GM12878 (cell line): Measurements from ENCODE around the gene SMAP1. TPM values are rescaled to one million over a fixed set of nuclear protein-coding genes. Genes with fewer than 3 reads are reported as not detected.

Source experiments
- ATAC-seq: fragments of 200-7000 bp; cut with Tn5 transposase; 3 replicates; pipeline ENCODE4 v1.9.1; 2020; ENCODE audit warnings: mild to moderate bottlenecking, moderate library complexity
- BruUV-seq: library from RNA; stranded (reverse); fragments of 400-500 nt; replicated peaks from 2 replicates; lab custom pipeline; 2021; lab: Mats Ljungman, UMichigan
- CTCF ChIA-PET: fragments of 300-600 bp; sonication (Branson Sonifier 250); formaldehyde crosslinking; extraction: SDS; loops from one replicate; lab custom pipeline; 2021; ENCODE audit warnings: inconsistent platforms; lab: Yijun Ruan, JAX
- POLR2A ChIA-PET: fragments of 350-600 bp; formaldehyde crosslinking; extraction: SDS; loops from one replicate; lab custom pipeline; 2021; ENCODE audit warnings: inconsistent platforms; lab: Charles Lee
- RAD21 ChIA-PET: fragments of 300-600 bp; sonication (Branson Sonifier 250); formaldehyde crosslinking; loops from one replicate; lab custom pipeline; 2023; ENCODE audit warnings: antibody characterized with exemption; ENCODE audit not compliant: unreplicated experiment; lab: Charles Lee
- SMC1A ChIA-PET: fragments of 300-600 bp; sonication (Branson Sonifier 250); formaldehyde crosslinking; loops from one replicate; lab custom pipeline; 2023; ENCODE audit not compliant: unreplicated experiment, uncharacterized antibody; lab: Charles Lee
- DNase-seq: peaks from one replicate; pipeline ENCODE4 v3.0.0-alpha.2; 2011; ENCODE audit warnings: low read depth, low spot score
- FAIRE-seq: peaks from 3 replicates; lab custom pipeline; 2011; peaks lifted over from hg19 to GRCh38; lab: Jason Lieb, UNC
- H2AFZ ChIP-seq: 2 replicates; pipeline ENCODE4 v1.6.0; 2011; ENCODE audit warnings: low read depth, low read length, control low read depth; ENCODE audit not compliant: control insufficient read depth
- H3K27ac ChIP-seq: 2 replicates; pipeline ENCODE4 v1.5.1; 2011; ENCODE audit warnings: control low read depth; ENCODE audit not compliant: control insufficient read depth, insufficient read depth
- H3K27me3 ChIP-seq, 2 experiments: replicated peaks in 1 of 2; 2 replicates each; pipeline versions ENCODE4 v1.6.0 to v1.6.1; 2011; ENCODE audit warnings: low read length in 1 of 2; ENCODE audit not compliant: control insufficient read depth in 2 of 2, insufficient read depth in 2 of 2
- H3K36me3 ChIP-seq, 2 experiments: 2 replicates each; pipeline ENCODE4 v1.5.1; 2011; ENCODE audit warnings: low read length in 1 of 2; ENCODE audit not compliant: control insufficient read depth in 2 of 2, insufficient read depth in 2 of 2
- H3K4me1 ChIP-seq: 2 replicates; pipeline ENCODE4 v1.6.1; 2011; ENCODE audit warnings: mild to moderate bottlenecking, low read length, moderate library complexity, mixed read lengths; ENCODE audit not compliant: control insufficient read depth, insufficient read depth
- H3K4me2 ChIP-seq: 2 replicates; pipeline ENCODE4 v1.6.0; 2011; ENCODE audit warnings: control low read depth; ENCODE audit not compliant: control insufficient read depth, insufficient read depth
- H3K4me3 ChIP-seq: fragments of 200-600 bp; sonication (generic); 2 replicates; pipeline ENCODE4 v1.5.1; 2016
- H3K79me2 ChIP-seq: 2 replicates; pipeline ENCODE4 v1.6.0; 2011; ENCODE audit warnings: low read length; ENCODE audit not compliant: control insufficient read depth, insufficient read depth
- H3K9ac ChIP-seq: 2 replicates; pipeline ENCODE4 v1.8.0; 2011; ENCODE audit warnings: low read length, control low read depth, mixed read lengths; ENCODE audit not compliant: control insufficient read depth, insufficient read depth
- H3K9me3 ChIP-seq: replicated peaks from 3 replicates; pipeline ENCODE4 v1.5.1; 2011; ENCODE audit warnings: mild to moderate bottlenecking, low read length; ENCODE audit not compliant: control insufficient read depth, insufficient read depth
- H4K20me1 ChIP-seq: 2 replicates; pipeline ENCODE4 v1.6.0; 2011; ENCODE audit not compliant: control insufficient read depth, insufficient read depth
- CBFB ChIP-seq: IDR thresholded peaks from 2 replicates; pipeline ENCODE4 v1.6.1; 2016; ENCODE audit warnings: antibody characterized with exemption, low read depth
- E2F4 ChIP-seq: IDR thresholded peaks from 2 replicates; pipeline ENCODE4 v1.6.1; 2012; ENCODE audit warnings: low read depth, low read length, improper control_type of control experiment
- E2F8 ChIP-seq: fragments of 450-650 bp; IDR thresholded peaks from 2 replicates; pipeline ENCODE4 v1.6.1; 2018; ENCODE audit warnings: mild to moderate bottlenecking, low read depth, moderate library complexity; ENCODE audit not compliant: partially characterized antibody
- EZH2 ChIP-seq: IDR thresholded peaks from 2 replicates; pipeline ENCODE4 v1.6.1; 2012; ENCODE audit warnings: low read depth, mild to moderate bottlenecking, control low read depth, inconsistent platforms, low read length, borderline replicate concordance; ENCODE audit not compliant: control insufficient read depth
- FOXM1 ChIP-seq: IDR thresholded peaks from 2 replicates; pipeline ENCODE4 v1.6.1; 2012; ENCODE audit warnings: low read depth, mild to moderate bottlenecking, inconsistent platforms, low read length, moderate library complexity
- NBN ChIP-seq: fragments of 450-650 bp; IDR thresholded peaks from 2 replicates; pipeline ENCODE4 v1.6.1; 2016
- NFYA ChIP-seq: IDR thresholded peaks from 2 replicates; pipeline ENCODE4 v1.6.1; 2011; ENCODE audit warnings: low read depth, mild to moderate bottlenecking, low read length, improper control_type of control experiment, borderline replicate concordance
- NR2C1 ChIP-seq: fragments of 450-650 bp; IDR thresholded peaks from 2 replicates; pipeline ENCODE4 v1.6.1; 2017; ENCODE audit warnings: antibody characterized with exemption, mild to moderate bottlenecking, moderate library complexity
- POLR2A ChIP-seq: IDR thresholded peaks from 2 replicates; pipeline ENCODE4 v1.6.1; 2011; ENCODE audit warnings: low read depth, mild to moderate bottlenecking, low read length
- RELA ChIP-seq: fragments of 450-650 bp; IDR thresholded peaks from 2 replicates; pipeline ENCODE4 v1.8.0; 2014; ENCODE audit warnings: borderline replicate concordance; ENCODE audit not compliant: partially characterized antibody
- SIN3A ChIP-seq: IDR thresholded peaks from 2 replicates; pipeline ENCODE4 v1.6.1; 2012; ENCODE audit warnings: low read depth, low read length, improper control_type of control experiment
- SREBF2 ChIP-seq: IDR thresholded peaks from 2 replicates; pipeline ENCODE4 v1.6.1; 2012; ENCODE audit warnings: mild to moderate bottlenecking, low read length
- TCF3 ChIP-seq: IDR thresholded peaks from 2 replicates; pipeline ENCODE4 v1.6.1; 2012; ENCODE audit warnings: low read depth, mild to moderate bottlenecking, low read length, borderline replicate concordance; ENCODE audit not compliant: insufficient read depth
- TCF7 ChIP-seq: IDR thresholded peaks from 2 replicates; pipeline ENCODE4 v1.6.1; 2014; ENCODE audit warnings: antibody characterized with exemption, borderline replicate concordance
- YBX1 ChIP-seq: fragments of 450-650 bp; IDR thresholded peaks from 2 replicates; pipeline ENCODE4 v1.6.1; 2016; ENCODE audit warnings: antibody characterized with exemption
- ZNF24 ChIP-seq: fragments of 450-650 bp; IDR thresholded peaks from 2 replicates; pipeline ENCODE4 v1.6.1; 2017; ENCODE audit warnings: antibody characterized with exemption, mild to moderate bottlenecking
- WGBS: methylation state at CpG from one replicate; pipeline ENCODE4 v1.1.6; 2016; ENCODE audit warnings: low lambda C conversion rate; ENCODE audit not compliant: insufficient replicate concordance, insufficient coverage; ENCODE audit errors: missing lambda C conversion rate; 5-methylcytosine and 5-hydroxymethylcytosine counted together
- in situ Hi-C: fragments of 300-500 bp; cut with MboI; formaldehyde crosslinking; loops from 9 replicates; pipeline ENCODE4 v1.14.3; 2018; ENCODE audit warnings: mixed read lengths
- intact Hi-C: fragments of 100-400 bp; cut with micrococcal nuclease; formaldehyde crosslinking; loops from one replicate; pipeline ENCODE4 v1.14.2; 2022; ENCODE audit not compliant: unreplicated experiment
- polyA plus RNA-seq, 11 experiments: library from polyadenylated mRNA; depleted of rRNA in 4 of 11; unstranded in 6 of 11; stranded (reverse) in 5 of 11; fragments of >200 nt; fragmentation: Nextera tagmentation in 4 of 11; fragmentation: Illumina TruSeq in 1 of 11; extraction: Ambion mirVana in 4 of 11; extraction: Trizol in 1 of 11; gene quantifications; 1 replicate in 1 of 11; 2 replicates in 10 of 11; pipeline versions ENCODE4 v1.2.1 to v1.2.3, GENCODE V29; 2011 to 2016; ENCODE audit warnings: inconsistent platforms in 2 of 11, missing spikeins in 2 of 11, low read depth in 1 of 11
- total RNA-seq, 4 experiments: library from RNA; depleted of rRNA in 3 of 4; stranded (reverse); fragments of >200 nt in 3 of 4; fragmentation: Illumina TruSeq in 1 of 4; extraction: Trizol in 1 of 4; gene quantifications; 2 replicates each; pipeline versions ENCODE4 v1.2.1 to v1.2.3, GENCODE V29; 2013 to 2021

SMAP1 gene
- total and polyA plus RNA-seq, 10 of the 15 experiments (the other 5 are each of a cell fraction or from before 2014, with no cell fraction given) = 13.7 to 33.9 (median 25.3) TPM

- RAD21 ChIA-PET = no interaction called here
Observed at GRCh38 chr6:70638468-70638867, 29.2 kb upstream of the SMAP1 start.

More at GRCh38 chr6:70638468-70638867, 29.2 kb upstream of the SMAP1 start:
- H3K9me3 ChIP-seq = no peaks in the 10 kb centered on the region
- in situ Hi-C loops = no loop called here
- no peaks in the 10 kb centered on the region for H3K4me1 ChIP-seq
- no peak overlapping the region for H2AFZ ChIP-seq
- POLR2A ChIA-PET = no interaction called here
- no peak overlapping the region for H3K9ac ChIP-seq
- 94% methylated on average over 1 of the region's 1 CpG for WGBS
- CTCF ChIA-PET = no interaction called here
- no TSS peak for BruUV-seq
- H3K27ac ChIP-seq = no peak overlapping the region
- H3K4me3 ChIP-seq = no peak overlapping the region
- H3K36me3 ChIP-seq = no peaks in the 10 kb centered on the region
- no peaks in the 10 kb centered on the region for H3K27me3 ChIP-seq
- ATAC-seq = no peak
- no peaks in the 10 kb centered on the region for H3K79me2 ChIP-seq
- no peak for DNase-seq
- no peak for TF ChIP-seq YBX1
- no peak for TF ChIP-seq POLR2A
- no peak for TF ChIP-seq TCF7
- no peak for TF ChIP-seq TCF3
- no peak for TF ChIP-seq ZNF24
- no peak for TF ChIP-seq NBN
- no peak for TF ChIP-seq E2F8
- TF ChIP-seq RELA = no peak
- no peak for TF ChIP-seq FOXM1
- no peak for TF ChIP-seq CBFB
- TF ChIP-seq E2F4 = no peak
- no peak for TF ChIP-seq EZH2
- TF ChIP-seq NR2C1 = no peak
- TF ChIP-seq SREBF2 = no peak
- TF ChIP-seq NFYA = no peak
- TF ChIP-seq SIN3A = no peak
- H4K20me1 ChIP-seq = no peaks in the 10 kb centered on the region
- intact Hi-C loops = no loop called here
- FAIRE-seq = no peak
- SMC1A ChIA-PET = interaction anchor here (0.7 kb wide), 1 partner anchor 26 kb away, joined by 3 read pairs; no protein-coding TSS in a partner anchor
- no peak overlapping the region for H3K4me2 ChIP-seq
